Dermis lymphatic vessel endothelial cell (primary cell): ENCODE data around the gene PIRT. TPM values are rescaled to one million over a fixed set of nuclear protein-coding genes. Genes with fewer than 3 reads are reported as not detected.

Source experiments
- total RNA-seq: library from RNA; depleted of rRNA; stranded (reverse); fragments of >200 nt; gene quantifications from 2 replicates; pipeline ENCODE4 v1.2.1, GENCODE V29; 2014

PIRT gene
- total RNA-seq, result not detected in 2 replicates

GRCh38 chr17:10837921-10838320 lies at the start of gene PIRT:
TSS of gene PIRT (minus strand) at chr17:10838087. CDS start at chr17:10825645, 12,442 bp downstream.

GRCh38 chr17:10803830-10804475 lies 33.9 kb downstream of the PIRT start, which contains the start of gene TMEM238L:
TSS of gene TMEM238L (minus strand) at chr17:10804099. CDS start at chr17:10803963, 136 bp downstream.

Other genes with a start within 250 kb of the PIRT start
- gene MYH3, start 180.8 kb downstream of the PIRT start, total RNA-seq, result 0.22 and 0.52 TPM in 2 replicates
- gene SCO1, start 140.6 kb downstream of the PIRT start, total RNA-seq, result 28.9 and 54.6 TPM in 2 replicates
- gene ADPRM, start 140.5 kb downstream of the PIRT start, total RNA-seq, result 11.3 and 12.8 TPM in 2 replicates
- gene TMEM220, start 108.1 kb downstream of the PIRT start, total RNA-seq, result 2.3 and 5.0 TPM in 2 replicates
- not detected in 2 replicates for gene TMEM238L, start 34.0 kb downstream of the PIRT start, total RNA-seq